Fibroblast of lung (primary cell): ENCODE results near the gene NEBL. TPM values are rescaled to one million over a fixed set of nuclear protein-coding genes. Genes with fewer than 3 reads are reported as not detected.

ENCODE experiments used
- DNase-seq, 2 donors: peaks; one replicate each; pipeline versions ENCODE4 v3.0.0 to v3.0.0-alpha.2; 2010; ENCODE audit warnings: low read depth in 2 of 2
- H2AFZ ChIP-seq: 2 replicates; pipeline ENCODE4 v1.5.1; 2012; ENCODE audit warnings: low read length, control low read depth, inconsistent platforms
- H3K27ac ChIP-seq: 2 replicates; pipeline ENCODE4 v1.5.1; 2011; ENCODE audit warnings: low read length, control low read depth; ENCODE audit not compliant: insufficient read depth
- H3K27me3 ChIP-seq: 2 replicates; pipeline ENCODE4 v1.5.1; 2011; ENCODE audit warnings: mild to moderate bottlenecking, low read length; ENCODE audit not compliant: control insufficient read depth, insufficient read depth
- H3K36me3 ChIP-seq: 2 replicates; pipeline ENCODE4 v1.5.1; 2011; ENCODE audit warnings: low read length; ENCODE audit not compliant: control insufficient read depth, insufficient read depth
- H3K4me1 ChIP-seq: 2 replicates; pipeline ENCODE4 v1.5.1; 2011; ENCODE audit warnings: low read length; ENCODE audit not compliant: control insufficient read depth, insufficient read depth; ENCODE audit errors: extremely low read depth
- H3K4me2 ChIP-seq: 2 replicates; pipeline ENCODE4 v1.5.1; 2011; ENCODE audit warnings: low read length, control low read depth; ENCODE audit not compliant: insufficient read depth; ENCODE audit errors: extremely low read depth
- H3K4me3 ChIP-seq, 4 experiments: fragments of 200-600 bp in 1 of 4; sonication (generic) in 1 of 4; replicated peaks in 1 of 4; 2 replicates each; pipeline ENCODE4 v1.5.1; 2011 to 2016; ENCODE audit warnings: low read length in 4 of 4, low read depth in 3 of 4, mild to moderate bottlenecking in 3 of 4, control low read depth in 2 of 4, inconsistent platforms in 1 of 4, mixed read lengths in 1 of 4; ENCODE audit not compliant: insufficient read depth in 1 of 4; ENCODE audit errors: control extremely low read depth in 1 of 4
- H3K79me2 ChIP-seq: 2 replicates; pipeline ENCODE4 v1.5.1; 2012; ENCODE audit warnings: mild to moderate bottlenecking, low read length, inconsistent platforms; ENCODE audit not compliant: control insufficient read depth, insufficient read depth
- H3K9ac ChIP-seq: 2 replicates; pipeline ENCODE4 v1.5.1; 2011; ENCODE audit warnings: mild to moderate bottlenecking, low read length, control low read depth; ENCODE audit not compliant: insufficient read depth
- H3K9me3 ChIP-seq: 2 replicates; pipeline ENCODE4 v1.5.1; 2012; ENCODE audit warnings: low read depth, low read length; ENCODE audit not compliant: control insufficient read depth, insufficient read depth
- H4K20me1 ChIP-seq: 2 replicates; pipeline ENCODE4 v1.5.1; 2011; ENCODE audit warnings: low read length; ENCODE audit not compliant: control insufficient read depth, insufficient read depth; ENCODE audit errors: extremely low read depth
- CTCF ChIP-seq, 2 donors: IDR thresholded peaks in 1 of 2; conservative IDR thresholded peaks in 1 of 2; 1 replicate in 1 of 2; 2 replicates in 1 of 2; pipeline ENCODE4 v1.5.1; 2011 to 2012; ENCODE audit warnings: low read length in 2 of 2, control low read depth in 1 of 2, inconsistent platforms in 1 of 2, low read depth in 1 of 2, mild to moderate bottlenecking in 1 of 2
- EZH2 ChIP-seq: IDR thresholded peaks from 2 replicates; pipeline ENCODE4 v1.5.1; 2012; ENCODE audit warnings: low read length, control low read depth, mild to moderate bottlenecking; ENCODE audit errors: missing control alignments
- polyA plus RNA-seq, 2 donors: library from polyadenylated mRNA; depleted of rRNA in 1 of 2; stranded (reverse) in 1 of 2; unstranded in 1 of 2; fragments of >200 nt; gene quantifications; 2 replicates each; pipeline ENCODE4 v1.2.1, GENCODE V29; 2011 to 2012; ENCODE audit warnings: missing spikeins in 1 of 2
- total RNA-seq: library from RNA; depleted of rRNA; stranded (reverse); fragments of >200 nt; gene quantifications from 2 replicates; pipeline ENCODE4 v1.2.1, GENCODE V29; 2014

The NEBL gene
- total and polyA plus RNA-seq, 2 donors (not counting 1 experiment from before 2014, with no cell fraction given) = 0.11 to 0.33 TPM

- no peak overlapping the region for H3K27ac ChIP-seq
- no peak overlapping the region for H2AFZ ChIP-seq
- no peaks in the 10 kb centered on the region for H4K20me1 ChIP-seq
- H3K4me1 ChIP-seq = no peaks in the 10 kb centered on the region
- TF ChIP-seq EZH2 = no peak
- no peak for TF ChIP-seq CTCF (conservative IDR thresholded peaks at IDR 0.05 in 1 of 2, IDR thresholded peaks at IDR 0.05 in 1 of 2; ENCODE audit: low read depth in 1 of 2, low read length in 2 of 2)
- H3K9me3 ChIP-seq = no peaks in the 10 kb centered on the region
- no peak overlapping the region for H3K4me3 ChIP-seq
- no peaks in the 10 kb centered on the region for H3K36me3 ChIP-seq
- no peaks in the 10 kb centered on the region for H3K79me2 ChIP-seq
- H3K27me3 ChIP-seq = no peaks in the 10 kb centered on the region
- peak in 1 of 2 donors; percentile 53 for DNase-seq
- no peak overlapping the region for H3K9ac ChIP-seq
- H3K4me2 ChIP-seq = no peak overlapping the region
These were observed 8.3 kb downstream of the NEBL start for GRCh38 chr10:20888620-20889330.

GRCh38 chr10:20887706-20888555 lies 9.2 kb downstream of the NEBL start:
- no peak overlapping the region for H2AFZ ChIP-seq
- no peak overlapping the region for H3K27ac ChIP-seq
- H3K79me2 ChIP-seq = no peaks in the 10 kb centered on the region
- TF ChIP-seq CTCF (conservative IDR thresholded peaks at IDR 0.05 in 1 of 2, IDR thresholded peaks at IDR 0.05 in 1 of 2; ENCODE audit: low read depth in 1 of 2, low read length in 2 of 2) = no peak
- TF ChIP-seq EZH2 = no peak
- no peak for DNase-seq
- H3K9me3 ChIP-seq = no peaks in the 10 kb centered on the region
- no peaks in the 10 kb centered on the region for H3K36me3 ChIP-seq
- H3K9ac ChIP-seq = no peak overlapping the region
- H3K4me3 ChIP-seq = no peak overlapping the region
- H3K4me1 ChIP-seq = no peaks in the 10 kb centered on the region
- no peaks in the 10 kb centered on the region for H3K27me3 ChIP-seq
- no peak overlapping the region for H3K4me2 ChIP-seq
- H4K20me1 ChIP-seq = no peaks in the 10 kb centered on the region

- no peak overlapping the region for H2AFZ ChIP-seq
- H3K9me3 ChIP-seq = no peaks in the 10 kb centered on the region
- H3K9ac ChIP-seq = no peak overlapping the region
- H3K79me2 ChIP-seq = no peaks in the 10 kb centered on the region
- no peaks in the 10 kb centered on the region for H3K36me3 ChIP-seq
- peak in 1 of 2 donors; percentile 20 for DNase-seq
- no peak overlapping the region for H3K27ac ChIP-seq
- no peak for TF ChIP-seq CTCF (conservative IDR thresholded peaks at IDR 0.05 in 1 of 2, IDR thresholded peaks at IDR 0.05 in 1 of 2; ENCODE audit: low read depth in 1 of 2, low read length in 2 of 2)
- no peak for TF ChIP-seq EZH2
- no peak overlapping the region for H3K4me3 ChIP-seq
- no peaks in the 10 kb centered on the region for H3K27me3 ChIP-seq
- no peaks in the 10 kb centered on the region for H4K20me1 ChIP-seq
- no peak overlapping the region for H3K4me2 ChIP-seq
- H3K4me1 ChIP-seq = no peaks in the 10 kb centered on the region
These were observed 11.4 kb downstream of the NEBL start for GRCh38 chr10:20885678-20886077.
